RWPE2 (cell line): ENCODE measurements around the gene DSTN.

Experiments
- ATAC-seq: fragments of 200-7000 bp; cut with Tn5 transposase; 3 replicates; pipeline ENCODE4 v1.9.1; 2021; ENCODE audit warnings: low read depth
- DNase-seq: peaks from one replicate; pipeline ENCODE4 v3.0.0-alpha.2; 2020; ENCODE audit warnings: low spot score
- H3K27ac ChIP-seq: fragments of 450-650 bp; 2 replicates; pipeline ENCODE4 v1.5.1; 2017; ENCODE audit warnings: mild to moderate bottlenecking; ENCODE audit not compliant: poor library complexity, severe bottlenecking
- H3K27me3 ChIP-seq: fragments of 250-450 bp; sonication (Bioruptor Pico); 2 replicates; pipeline ENCODE4 v1.5.1; 2021; ENCODE audit warnings: mild to moderate bottlenecking, moderate library complexity; ENCODE audit not compliant: insufficient read depth, poor library complexity, severe bottlenecking
- H3K36me3 ChIP-seq: fragments of 250-450 bp; sonication (Bioruptor Pico); 2 replicates; pipeline ENCODE4 v1.5.1; 2020; ENCODE audit warnings: low read depth, mild to moderate bottlenecking, moderate library complexity
- H3K4me1 ChIP-seq: fragments of 250-450 bp; sonication (Bioruptor Pico); 2 replicates; pipeline ENCODE4 v1.5.1; 2021; ENCODE audit warnings: mild to moderate bottlenecking, moderate library complexity; ENCODE audit not compliant: insufficient read depth, poor library complexity, severe bottlenecking
- H3K4me3 ChIP-seq: fragments of 250-450 bp; sonication (Bioruptor Pico); 2 replicates; pipeline ENCODE4 v1.5.1; 2021; ENCODE audit warnings: mild to moderate bottlenecking, moderate library complexity; ENCODE audit not compliant: severe bottlenecking
- H3K9me3 ChIP-seq: fragments of 250-450 bp; sonication (Bioruptor Pico); 2 replicates; pipeline ENCODE4 v1.5.1; 2021; ENCODE audit warnings: mild to moderate bottlenecking, moderate library complexity; ENCODE audit not compliant: severe bottlenecking
- CTCF ChIP-seq: fragments of 450-650 bp; IDR thresholded peaks from one replicate; pipeline ENCODE4 v1.5.1; 2017; ENCODE audit warnings: mild to moderate bottlenecking, moderate library complexity; ENCODE audit not compliant: poor library complexity, severe bottlenecking

Gene DSTN

GRCh38 chr20:17619351-17620093 lies 49.6 kb downstream of the DSTN start:
- DNase-seq, result no peak
- no peak overlapping the region for H3K4me3 ChIP-seq
- no peak overlapping the region for H3K27ac ChIP-seq
- no peak for ATAC-seq
- TF ChIP-seq CTCF, result no peak
- peaks cover 45% of the 10 kb centered on the region for H3K36me3 ChIP-seq
- no peaks in the 10 kb centered on the region for H3K27me3 ChIP-seq
- H3K9me3 ChIP-seq, result no peaks in the 10 kb centered on the region
- no peaks in the 10 kb centered on the region for H3K4me1 ChIP-seq

- no peak for ATAC-seq
- no peaks in the 10 kb centered on the region for H3K4me1 ChIP-seq
- peak; percentile 72 for DNase-seq
- no peak overlapping the region for H3K4me3 ChIP-seq
- H3K36me3 ChIP-seq, result peaks cover 53% of the 10 kb centered on the region
- no peaks in the 10 kb centered on the region for H3K9me3 ChIP-seq
- TF ChIP-seq CTCF, result no peak
- H3K27ac ChIP-seq, result no peak overlapping the region
- no peaks in the 10 kb centered on the region for H3K27me3 ChIP-seq
Observed at GRCh38 chr20:17620371-17621228, 50.7 kb downstream of the DSTN start.

GRCh38 chr20:17621229-17621968 lies 51.5 kb downstream of the DSTN start:
- no peak overlapping the region for H3K27ac ChIP-seq
- H3K27me3 ChIP-seq, result no peaks in the 10 kb centered on the region
- no peaks in the 10 kb centered on the region for H3K4me1 ChIP-seq
- no peak for DNase-seq
- no peak overlapping the region for H3K4me3 ChIP-seq
- no peaks in the 10 kb centered on the region for H3K9me3 ChIP-seq
- no peak for TF ChIP-seq CTCF
- peaks cover 61% of the 10 kb centered on the region for H3K36me3 ChIP-seq
- ATAC-seq, result no peak

GRCh38 chr20:17622086-17622850 lies 52.4 kb downstream of the DSTN start:
- Histone ChIP-seq H3K36me3 (peaks cover 66% of the 10 kb centered on the region), H3K4me3 (no peak overlapping the region), H3K27ac (no peak overlapping the region), H3K4me1 (no peaks in the 10 kb centered on the region), H3K27me3 (no peaks in the 10 kb centered on the region), H3K9me3 (no peaks in the 10 kb centered on the region)
- DNase-seq (no peak), ATAC-seq (no peak)
- TF ChIP-seq CTCF, result no peak
